Measurements from ENCODE around the gene PSG7.
"Not testable (repeated sequence)": the region's sequence is repeated elsewhere in the genome, so short reads cannot be mapped to it uniquely, and the experiment has no call there.

PSG7 gene

DNA sequence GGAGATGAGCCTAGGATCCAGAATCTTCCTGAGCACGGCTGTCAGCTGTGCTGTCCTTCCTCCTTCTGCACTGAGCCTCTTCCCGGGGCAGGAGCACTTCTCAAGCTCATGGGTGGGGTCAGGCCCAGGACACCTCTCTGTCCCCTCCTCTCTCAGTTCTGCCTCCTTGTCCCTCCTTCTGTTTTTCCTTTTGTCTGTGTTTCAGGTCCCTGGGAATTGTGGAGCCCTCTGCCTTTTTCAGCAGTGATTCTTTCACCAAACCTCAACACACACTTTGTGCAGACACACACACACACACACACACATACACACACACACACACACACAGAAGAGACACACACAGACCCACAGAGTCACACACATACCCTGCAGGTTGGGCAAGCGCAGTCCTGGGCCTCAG lies at the start of gene PSG7:
PSG7 (minus strand) TSS at position 101 of the 400 bp plus-strand sequence. CDS start 131 bp downstream, outside the sequence.
- not testable (repeated sequence) for DNase-seq

DNA sequence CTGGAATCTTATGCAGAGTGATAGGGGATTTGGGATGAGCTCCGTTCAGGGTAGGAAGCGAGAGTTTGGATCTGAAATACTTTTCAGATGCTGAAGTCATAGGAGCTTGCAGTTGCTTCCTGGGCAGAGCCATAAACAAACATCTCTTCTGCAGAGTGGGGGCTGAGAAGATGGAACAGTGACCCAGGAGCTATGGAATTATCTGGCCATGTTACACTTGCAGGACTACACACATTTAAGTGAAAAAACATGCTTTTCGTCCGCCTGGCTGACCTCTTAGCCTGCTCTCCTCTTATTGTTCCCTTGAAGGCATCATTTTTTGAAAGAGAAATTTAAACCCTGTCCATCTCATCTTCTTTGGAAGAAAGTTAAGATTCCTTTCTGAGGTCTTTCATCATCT lies 48.6 kb upstream of the PSG7 start:
- DNase-seq, result no peak

DNA sequence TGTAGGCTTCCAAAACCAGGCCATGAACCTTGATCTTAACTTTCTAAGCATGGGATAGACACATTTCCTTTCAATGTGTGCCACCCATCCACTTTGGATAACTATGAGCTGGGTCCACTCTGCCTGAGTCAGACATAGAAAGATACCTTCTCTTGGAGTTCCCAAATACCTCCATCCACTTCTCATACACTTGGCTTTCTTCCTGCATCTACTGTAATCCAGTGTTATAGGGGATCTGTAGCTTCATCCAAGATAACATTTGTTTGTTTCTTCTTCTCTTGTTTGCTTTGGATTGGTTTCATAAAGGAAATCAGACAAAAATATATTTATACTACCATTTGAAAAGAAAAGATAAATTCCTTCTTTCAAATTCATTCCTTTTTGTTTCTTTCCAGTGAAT lies 45.1 kb upstream of the PSG7 start:
- not testable (repeated sequence) for DNase-seq

- not testable (repeated sequence) for DNase-seq
These were observed 34.4 kb upstream of the PSG7 start for GRCh38 chr19:42971451-42971850.

- DNase-seq, result no peak
These were observed 28.2 kb upstream of the PSG7 start for GRCh38 chr19:42965176-42965575.

DNA sequence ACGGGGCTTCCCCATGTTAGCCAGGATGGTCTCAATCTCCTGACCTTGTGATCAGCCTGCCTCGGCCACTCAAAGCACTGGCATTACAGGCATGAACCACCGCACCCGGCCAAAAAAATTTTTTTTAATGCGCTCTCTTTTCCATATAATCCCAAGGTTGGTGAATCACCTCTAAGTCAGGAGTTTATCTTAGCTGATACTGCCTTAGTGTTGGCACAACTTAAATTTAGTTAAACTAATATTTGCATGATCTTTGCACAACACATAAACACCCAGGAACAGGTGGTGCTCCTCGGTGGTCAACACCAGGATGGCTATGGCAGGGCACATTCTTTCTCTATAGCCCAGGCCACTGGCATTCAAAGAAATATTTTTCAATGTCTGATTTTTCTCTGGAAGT lies 24.1 kb upstream of the PSG7 start:
- DNase-seq, result no peak

GRCh38 chr19:42952126-42952525 lies 15.1 kb upstream of the PSG7 start:
- DNase-seq, result not testable (repeated sequence)

GRCh38 chr19:42951476-42951875 lies 14.5 kb upstream of the PSG7 start:
- not testable (repeated sequence) for DNase-seq

DNA sequence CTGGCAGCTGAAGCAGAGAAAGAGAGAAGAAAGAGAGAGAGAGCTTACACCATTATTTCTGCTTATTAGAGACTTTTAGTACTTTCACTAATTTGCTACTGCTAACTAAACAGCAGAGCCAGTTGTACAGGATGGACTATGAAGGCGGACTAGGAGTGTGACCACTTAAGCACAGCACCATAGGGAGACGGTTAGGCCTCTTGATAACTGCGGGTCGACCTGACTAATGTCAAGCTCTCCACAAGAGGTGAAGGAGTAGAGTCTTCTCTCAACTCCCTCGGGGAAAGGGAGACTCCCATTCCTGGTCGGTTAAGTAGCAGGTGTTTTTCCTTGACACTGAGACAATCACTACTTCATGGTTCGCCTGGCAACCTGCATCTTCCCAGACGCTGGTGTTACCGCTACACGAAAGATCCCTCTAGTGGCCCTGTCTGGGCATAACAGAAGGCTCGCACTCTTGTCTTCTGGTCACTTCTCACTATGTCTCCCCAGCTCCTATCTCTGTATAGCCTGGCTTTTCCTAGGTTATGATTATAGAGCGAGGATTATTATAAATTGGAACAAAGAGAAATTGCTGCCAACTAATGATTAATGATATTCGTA lies 5.3 kb upstream of the PSG7 start:
- no peak for DNase-seq

GRCh38 chr19:42934726-42935125 lies 2.3 kb downstream of the PSG7 start:
- DNase-seq, result not testable (repeated sequence)

GRCh38 chr19:42934183-42934582 lies 2.8 kb downstream of the PSG7 start:
- not testable (repeated sequence) for DNase-seq

DNA sequence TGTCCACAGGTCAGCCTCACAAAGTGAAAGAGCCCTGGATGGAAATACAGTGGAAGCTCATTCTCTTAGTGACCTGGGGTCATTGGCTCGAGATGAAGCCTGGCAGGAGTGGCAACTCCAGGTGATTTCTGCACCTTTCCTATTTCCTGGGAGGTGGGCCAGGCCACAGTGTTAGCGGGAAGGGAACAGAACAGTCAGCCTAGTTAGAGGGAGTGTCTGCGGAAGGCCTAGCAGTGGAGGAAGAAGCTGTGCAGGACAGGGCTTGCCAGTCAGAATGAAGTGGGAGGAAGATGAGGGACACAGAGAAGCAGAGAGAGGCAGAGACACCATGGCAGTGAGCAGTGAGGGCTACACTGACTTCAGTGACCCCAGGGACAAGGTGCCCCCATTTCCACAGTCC lies 3.6 kb downstream of the PSG7 start:
- DNase-seq, result not testable (repeated sequence)

GRCh38 chr19:42932485-42933101 lies 4.4 kb downstream of the PSG7 start:
- not testable (repeated sequence) for DNase-seq

- DNase-seq, result not testable (repeated sequence)
These were observed 6.8 kb downstream of the PSG7 start for GRCh38 chr19:42930214-42930613.

DNA sequence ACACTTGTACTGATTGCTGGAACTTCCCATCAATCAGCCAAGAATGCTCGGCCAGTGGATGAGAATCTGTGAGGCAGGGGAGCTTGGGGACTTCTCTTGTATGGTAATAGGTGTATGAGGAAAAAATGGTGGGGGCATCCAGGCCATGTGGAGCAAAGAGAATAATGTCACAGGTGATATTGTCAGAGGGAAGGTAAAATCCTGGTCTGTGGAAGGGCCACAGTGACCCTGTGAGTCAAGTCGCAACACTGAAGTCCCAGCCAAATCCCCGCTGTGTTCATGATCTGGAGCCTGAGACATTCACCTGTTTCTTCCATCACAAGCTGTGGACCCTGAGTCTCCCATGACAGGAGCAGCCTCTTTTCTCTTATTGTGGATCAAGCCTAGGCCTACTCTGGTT lies 8.1 kb downstream of the PSG7 start:
- no peak for DNase-seq

DNA sequence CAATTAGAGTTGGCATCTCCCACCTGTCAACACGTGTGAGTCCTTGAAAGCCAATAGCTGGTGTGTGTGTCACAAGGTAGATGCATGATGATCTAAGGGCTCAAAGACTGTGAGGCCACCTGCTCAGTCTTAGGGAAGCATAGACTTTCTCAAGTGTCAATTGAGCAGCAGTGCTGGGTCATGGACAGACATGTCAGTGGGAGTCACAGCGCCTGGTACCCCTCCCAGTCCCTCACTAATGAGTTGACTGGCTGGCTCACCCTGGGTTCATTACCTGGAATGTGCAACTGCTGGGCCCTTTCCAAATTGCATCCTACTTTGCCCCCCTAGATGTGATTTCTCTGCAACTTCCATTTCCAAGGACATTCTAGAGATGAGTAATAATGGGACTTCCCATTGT lies 10.2 kb downstream of the PSG7 start:
- no peak for DNase-seq

DNA sequence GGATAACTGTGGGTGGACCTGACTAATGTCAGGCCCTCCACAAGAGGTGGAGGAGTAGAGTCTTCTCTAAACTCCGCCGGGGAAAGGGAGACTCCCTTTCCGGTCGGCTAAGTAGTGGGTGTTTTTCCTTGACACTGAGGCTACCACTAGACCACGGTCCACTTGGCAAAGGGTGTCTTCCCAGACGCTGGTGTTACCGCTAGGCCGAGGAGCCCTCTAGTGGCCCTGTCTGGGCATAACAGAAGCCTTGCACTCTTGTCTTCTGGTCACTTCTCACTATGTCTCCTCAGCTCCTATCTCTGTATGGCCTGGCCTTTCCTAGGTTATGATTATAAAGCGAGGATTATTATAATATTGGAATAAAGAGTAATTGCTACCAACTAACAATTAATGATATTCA lies 13.9 kb downstream of the PSG7 start:
- DNase-seq, result peak; percentile 21

GRCh38 chr19:42920971-42921370 lies 16.0 kb downstream of the PSG7 start:
- DNase-seq, result not testable (repeated sequence)

GRCh38 chr19:42919757-42920079 lies 17.3 kb downstream of the PSG7 start:
- DNase-seq, result no peak

GRCh38 chr19:42919070-42919756 lies 17.8 kb downstream of the PSG7 start:
- DNase-seq, result not testable (repeated sequence)

DNA sequence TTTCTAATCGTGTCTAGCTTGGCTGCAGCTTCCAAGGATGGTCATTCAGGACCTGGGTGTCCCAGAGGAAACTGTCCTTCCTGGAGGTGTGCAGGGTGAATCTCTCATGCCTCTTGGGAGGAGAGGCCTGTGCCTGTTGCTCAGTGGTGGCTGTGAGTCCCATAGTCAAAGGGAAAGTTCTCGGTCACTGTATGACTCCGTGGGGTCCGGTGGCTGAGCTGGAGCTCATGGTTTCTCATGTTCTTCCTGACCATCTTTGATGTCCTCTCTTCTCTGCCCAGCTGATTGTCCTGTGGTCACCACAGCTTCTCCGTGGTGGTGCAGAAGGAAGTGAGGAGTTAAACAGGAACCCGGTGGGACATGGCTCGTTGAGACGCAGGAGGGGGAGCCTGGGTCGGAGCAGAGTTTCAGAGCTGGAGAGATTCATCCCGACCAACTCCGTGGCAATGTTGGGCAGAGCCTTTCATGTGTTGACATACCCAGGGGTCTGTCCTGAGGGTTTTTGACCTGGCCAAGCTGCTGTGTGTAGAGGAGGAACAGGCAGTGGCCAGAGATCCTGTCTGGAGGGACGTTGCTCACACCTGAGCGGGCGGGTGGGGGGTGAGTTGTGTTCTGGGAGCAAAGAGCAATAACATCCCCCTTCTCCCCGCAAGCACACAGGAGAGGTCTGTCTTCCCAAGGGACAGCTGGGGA lies 18.5 kb downstream of the PSG7 start:
- DNase-seq, result not testable (repeated sequence)

GRCh38 chr19:42917634-42918033 lies 19.4 kb downstream of the PSG7 start, which contains the start of gene PSG6:
PSG6 (minus strand) TSS chr19:42917894; CDS start chr19:42917792, 102 bp downstream.
- DNase-seq, result not testable (repeated sequence)

DNA sequence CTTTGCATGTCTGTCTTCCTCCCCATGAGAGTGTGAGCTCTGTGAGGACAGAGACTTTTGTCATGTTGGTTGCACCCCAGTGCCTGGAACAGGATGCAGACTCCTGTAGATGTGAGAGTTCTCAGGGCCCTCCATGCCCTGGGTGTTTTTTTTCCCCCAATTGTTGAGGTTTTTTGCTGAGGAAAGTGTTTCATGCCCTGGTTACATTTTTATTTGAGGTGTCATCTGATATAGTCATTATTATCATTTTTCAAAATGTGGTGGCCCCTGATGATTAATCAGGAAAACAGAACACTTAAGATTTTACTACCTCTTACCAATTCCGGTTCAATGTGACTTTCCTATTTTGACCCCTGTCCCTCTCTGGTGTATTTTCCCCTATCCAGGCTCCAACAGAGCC lies 20.1 kb downstream of the PSG7 start:
- DNase-seq, result not testable (repeated sequence)

- not testable (repeated sequence) for DNase-seq
These were observed 23.5 kb downstream of the PSG7 start for GRCh38 chr19:42913516-42913915.
